ENCODE data around the gene CUX1.
"Not testable (repeated sequence)": the region's sequence is repeated elsewhere in the genome, so short reads cannot be mapped to it uniquely, and the experiment has no call there.

CUX1 gene

DNA sequence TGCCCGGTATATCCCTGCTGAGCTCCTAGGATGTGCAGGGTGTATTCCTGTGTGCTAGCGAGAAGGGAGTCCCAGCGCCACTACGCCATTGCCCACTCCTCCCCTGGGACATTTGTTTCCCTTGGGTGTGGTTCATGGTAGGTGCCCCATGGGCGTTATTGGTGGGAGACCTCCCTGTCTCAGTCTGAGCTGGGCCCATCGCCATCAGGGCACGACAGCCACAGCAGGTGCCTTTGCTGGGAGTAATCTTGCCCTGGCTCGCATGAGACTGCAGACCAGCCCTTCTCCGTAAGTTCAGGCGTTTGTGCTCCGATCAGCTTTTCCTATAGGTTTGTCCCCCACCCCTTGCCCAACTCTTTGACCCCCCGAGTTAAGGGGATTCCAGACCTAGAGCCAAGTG, 332.0 kb downstream of the CUX1 start:
- no peak for DNase-seq (ENCODE audit: low spot score)

DNA sequence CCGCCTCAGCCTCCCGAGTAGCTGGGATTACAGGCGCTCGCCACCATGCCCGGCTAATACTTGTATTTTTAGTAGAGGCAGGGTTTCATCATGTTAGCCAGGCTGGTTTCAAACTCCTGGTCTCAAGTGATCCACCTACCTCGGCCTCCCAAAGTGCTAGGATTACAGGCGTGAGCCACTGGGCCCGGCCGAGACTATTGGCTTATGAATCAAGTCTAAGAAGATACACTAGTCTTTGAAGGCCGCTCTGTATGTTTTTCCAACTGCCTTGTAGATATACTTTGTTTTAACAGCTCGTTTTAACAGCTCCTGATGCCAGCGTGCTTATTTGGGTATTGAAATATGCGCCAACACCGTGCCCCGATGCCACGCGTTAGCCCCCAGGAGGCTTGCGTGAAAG, 332.8 kb downstream of the CUX1 start:
- DNase-seq (ENCODE audit: low spot score) = no peak

DNA sequence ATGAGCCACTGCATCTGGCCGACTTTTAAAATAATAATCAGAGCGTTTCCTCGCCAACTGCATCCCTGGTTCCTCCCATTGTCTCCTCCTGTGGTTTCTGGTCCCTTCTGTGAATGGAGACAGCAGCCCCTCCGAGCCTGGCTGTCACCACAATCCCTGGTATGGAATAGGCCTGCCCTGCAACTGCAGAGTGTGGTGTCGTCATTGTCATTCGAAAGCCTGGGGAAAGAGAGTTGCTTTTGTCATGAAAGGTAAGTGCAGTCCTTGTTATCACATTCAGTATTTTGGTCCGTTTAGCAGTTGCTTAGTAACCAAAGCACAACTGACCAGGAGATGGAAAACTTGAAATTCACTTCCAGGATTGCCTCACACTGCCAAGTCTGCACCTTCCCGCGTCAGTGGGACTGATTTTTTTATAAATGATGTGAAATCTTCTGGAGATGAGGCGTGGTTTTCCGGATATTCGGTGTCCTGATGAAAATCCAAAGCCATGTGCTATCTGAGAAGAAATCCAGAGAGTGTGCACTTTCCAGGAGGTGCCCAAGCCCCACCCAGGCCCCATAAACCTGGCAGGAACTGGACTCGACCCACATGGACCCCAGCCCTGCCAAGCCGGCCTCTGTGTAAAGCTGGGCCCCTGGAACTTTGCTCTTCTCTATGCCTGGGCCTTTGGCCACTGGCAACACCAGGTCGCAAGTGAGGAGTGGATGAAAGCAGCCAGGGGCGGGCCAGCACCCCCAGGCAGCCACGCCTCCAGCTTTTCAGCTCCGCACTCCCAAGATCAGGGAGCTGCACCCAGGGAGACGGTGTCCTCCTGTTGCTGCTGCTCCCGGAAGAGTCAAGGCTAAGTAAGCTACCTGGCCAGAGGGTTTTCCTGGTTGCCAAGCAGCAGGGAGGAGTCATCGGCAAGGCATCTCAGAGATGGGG, 335.5 kb downstream of the CUX1 start:
- no peak for DNase-seq (ENCODE audit: low spot score)

DNA sequence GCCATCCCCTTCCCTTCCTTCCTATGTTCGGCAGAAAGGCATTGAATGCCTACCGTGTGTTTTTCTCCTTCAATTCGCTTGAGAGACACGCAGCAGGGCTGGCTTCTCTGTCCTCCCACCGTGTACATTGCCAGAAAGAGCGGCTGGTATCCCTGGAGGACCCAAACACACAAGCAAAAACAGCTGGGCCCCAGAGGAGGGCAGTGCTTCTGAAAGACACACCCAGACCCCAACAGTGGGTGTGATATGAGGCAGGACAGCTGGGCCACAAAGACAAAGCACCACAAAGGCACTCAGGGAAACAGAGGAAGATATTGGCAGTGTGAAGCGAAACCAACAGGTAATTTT, 336.1 kb downstream of the CUX1 start:
- no peak for DNase-seq (ENCODE audit: low spot score)

DNA sequence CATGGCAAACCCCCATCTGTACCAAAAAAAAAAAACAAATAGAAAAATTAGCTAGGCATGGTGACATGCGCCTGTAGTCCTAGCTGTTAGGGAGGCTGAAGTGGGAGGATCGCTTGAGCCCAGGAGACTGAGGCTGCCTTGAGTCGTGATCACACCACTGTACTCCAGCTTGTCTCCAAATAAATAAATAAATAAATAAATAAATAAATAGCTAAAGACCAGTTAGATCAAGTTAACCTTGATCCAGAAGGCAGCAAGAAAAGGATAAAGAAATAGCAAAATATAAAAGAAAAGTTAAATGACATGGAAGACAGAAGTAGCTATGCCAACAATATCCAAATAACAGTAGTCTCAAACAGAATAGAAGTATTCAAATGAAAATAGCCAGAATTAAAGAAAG, 337.0 kb downstream of the CUX1 start:
- DNase-seq (ENCODE audit: low spot score) = no peak

DNA sequence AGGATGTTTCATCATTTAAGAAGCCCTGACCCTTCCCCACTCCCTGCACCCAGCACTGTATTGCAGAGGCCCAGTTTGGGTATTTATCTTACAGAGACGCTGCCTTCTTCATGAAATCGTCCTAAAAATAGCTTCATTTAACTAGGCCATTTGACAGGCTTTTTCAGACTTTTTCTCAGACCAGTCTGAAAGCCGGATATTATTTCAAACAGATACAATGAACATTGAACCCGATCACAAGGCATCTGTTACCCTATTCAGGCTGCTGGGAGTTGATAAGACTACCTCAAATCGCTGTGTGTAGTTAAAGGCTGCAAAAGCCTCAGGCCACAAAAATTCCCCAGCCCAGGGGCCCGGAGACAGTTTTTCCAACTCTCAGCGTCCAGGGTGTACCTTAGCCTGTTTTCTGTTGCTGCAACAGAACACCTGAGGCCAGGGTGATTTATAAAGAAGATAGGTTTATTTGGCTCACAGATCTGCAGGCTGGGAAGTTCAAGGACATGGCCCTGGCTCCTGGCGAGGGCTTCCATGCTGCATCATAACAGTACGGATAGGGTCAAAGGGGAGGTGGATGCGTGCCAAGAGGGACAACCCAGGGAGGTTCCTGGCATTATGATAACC, 338.5 kb downstream of the CUX1 start:
- DNase-seq (ENCODE audit: low spot score) = no peak

DNA sequence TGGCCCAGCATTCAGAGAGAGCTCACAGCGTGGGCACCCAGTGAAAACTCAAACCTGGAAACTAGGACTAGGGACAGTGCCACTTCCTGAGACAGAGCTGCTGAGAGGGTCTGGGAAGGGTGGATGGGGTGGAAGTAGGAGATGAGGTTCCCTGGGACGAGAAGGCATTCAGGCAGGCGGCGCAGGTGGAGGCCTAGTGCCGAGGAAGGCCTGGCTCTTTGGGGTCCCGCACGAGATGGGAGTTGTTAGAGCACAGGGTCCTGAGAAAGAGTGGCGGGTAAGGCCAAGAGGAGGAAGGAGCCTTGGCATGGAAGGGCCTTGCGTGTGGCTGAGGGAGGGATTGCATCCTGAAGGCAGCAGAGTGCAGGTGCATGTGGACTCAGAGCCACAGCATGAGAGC, 339.4 kb downstream of the CUX1 start:
- DNase-seq (ENCODE audit: low spot score) = no peak

DNA sequence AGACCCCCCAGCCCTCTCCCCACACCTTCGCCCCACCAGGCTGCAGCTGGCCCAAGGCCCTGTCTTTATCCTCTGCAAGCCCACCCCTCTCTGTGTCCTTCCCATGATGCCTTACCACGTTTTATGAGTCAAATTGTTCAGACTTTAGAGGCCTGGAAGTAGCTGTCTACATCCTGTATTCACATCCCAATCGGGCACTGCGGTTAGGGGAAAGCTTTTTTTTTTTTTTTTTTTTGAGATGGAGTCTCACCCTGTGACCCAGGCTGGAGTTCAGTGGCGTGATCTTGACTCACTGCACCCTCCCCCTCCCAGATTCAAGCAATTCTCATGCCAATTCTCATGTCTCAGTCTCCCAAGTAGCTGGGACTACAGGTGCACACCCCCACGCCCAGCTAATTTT, 347.7 kb downstream of the CUX1 start:
- DNase-seq (ENCODE audit: low spot score) = no peak

DNA sequence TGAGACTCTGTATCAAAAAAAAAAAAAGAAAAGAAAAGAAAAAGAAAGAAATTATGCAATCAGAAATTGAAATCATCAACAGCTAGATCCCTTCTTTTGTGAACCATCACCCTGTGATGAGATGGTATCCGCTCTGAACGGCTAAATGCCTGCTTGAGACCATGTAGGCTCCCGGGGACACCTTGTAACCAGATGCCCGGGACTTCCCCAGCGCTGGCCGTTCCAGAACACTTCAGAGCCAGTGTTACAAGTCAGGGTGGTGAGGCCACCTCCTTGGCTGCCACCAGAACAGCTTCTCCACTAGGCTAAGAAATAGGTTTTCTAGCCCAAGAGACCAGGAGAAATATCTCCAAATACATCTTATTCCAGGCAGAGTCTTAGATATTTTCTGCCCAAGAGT, 349.8 kb downstream of the CUX1 start:
- no peak for DNase-seq (ENCODE audit: low spot score)

DNA sequence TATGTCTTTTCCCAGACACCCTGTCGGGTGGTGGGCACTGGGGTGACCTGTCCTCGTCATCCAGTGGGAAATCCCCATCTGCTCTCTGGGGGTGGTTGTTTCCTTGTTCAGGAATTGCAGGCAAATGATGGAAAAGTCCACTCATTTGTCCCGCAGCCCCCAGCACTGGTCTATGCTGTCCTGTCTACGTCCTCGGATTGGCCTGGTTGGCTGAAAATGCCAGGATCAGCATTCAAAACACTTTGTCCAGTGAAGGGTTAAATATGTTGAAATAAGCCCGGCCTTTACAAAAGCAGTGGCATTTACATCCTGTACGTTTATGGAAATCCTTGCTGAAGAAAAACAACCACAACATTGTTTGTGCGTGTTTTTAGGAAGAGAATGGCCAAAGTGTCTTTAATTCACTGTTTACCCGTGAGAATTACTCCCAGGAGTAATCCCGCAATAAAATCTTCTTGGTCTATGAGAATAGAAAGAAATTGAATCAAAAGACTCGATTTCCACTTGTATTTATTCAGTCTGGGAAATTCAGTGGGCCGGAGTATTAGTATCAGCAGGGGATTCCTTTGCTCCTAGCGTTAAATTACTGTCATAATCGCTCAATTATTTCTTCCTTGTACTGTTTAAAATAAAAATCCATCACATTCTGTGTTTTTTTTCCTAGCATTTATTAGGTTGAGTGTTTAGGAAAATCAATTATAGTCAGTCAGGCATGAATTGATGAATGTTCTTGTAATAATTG, 352.4 kb downstream of the CUX1 start:
- DNase-seq (ENCODE audit: low spot score) = no peak

DNA sequence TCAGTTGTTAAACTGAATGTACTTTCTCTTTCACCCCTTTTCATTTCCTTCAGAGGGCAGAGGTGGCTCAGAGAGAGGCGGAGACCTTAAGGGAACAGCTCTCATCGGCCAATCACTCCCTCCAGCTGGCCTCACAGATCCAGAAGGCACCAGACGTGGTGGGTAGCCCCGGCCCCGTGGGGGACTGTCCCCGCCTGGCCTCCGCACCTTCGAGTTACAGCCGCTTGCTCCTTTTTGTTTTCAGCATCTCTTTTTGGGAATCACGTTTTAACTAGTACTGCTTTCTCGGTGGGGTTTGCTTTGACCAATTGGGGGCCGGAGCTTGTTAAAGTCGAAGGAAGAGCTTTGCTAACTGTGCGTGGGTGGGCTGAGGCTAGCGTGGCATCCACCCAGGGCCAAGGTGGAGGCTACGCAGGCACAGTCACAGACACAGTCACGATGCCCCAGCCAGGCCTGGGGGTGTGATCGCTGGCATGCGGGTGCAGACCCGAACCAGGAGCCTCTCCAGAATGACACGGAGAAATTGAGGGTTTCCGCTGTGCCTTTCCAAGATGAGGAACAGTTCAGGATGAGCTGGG, 353.1 kb downstream of the CUX1 start:
- no peak for DNase-seq (ENCODE audit: low spot score)

DNA sequence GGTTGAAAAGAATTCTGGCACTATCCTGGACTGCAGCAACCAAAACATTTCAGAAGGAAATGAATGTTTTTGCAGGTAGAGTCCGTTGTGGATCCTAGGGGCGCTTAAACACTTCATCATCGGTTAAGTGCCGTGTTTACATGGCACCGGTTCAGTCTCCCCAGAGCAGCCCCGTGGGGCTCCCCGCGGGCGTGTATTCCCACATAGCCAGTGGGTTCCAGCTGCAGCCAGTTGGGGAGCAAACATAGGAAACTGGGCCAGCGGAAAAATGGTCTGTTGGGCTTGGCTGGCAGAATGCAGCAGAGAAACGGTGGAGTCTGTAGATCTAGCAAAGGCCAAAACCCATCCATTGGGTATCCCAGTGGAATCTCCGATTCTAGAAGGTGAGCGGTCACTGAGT, 356.2 kb downstream of the CUX1 start:
- DNase-seq (ENCODE audit: low spot score) = no peak

DNA sequence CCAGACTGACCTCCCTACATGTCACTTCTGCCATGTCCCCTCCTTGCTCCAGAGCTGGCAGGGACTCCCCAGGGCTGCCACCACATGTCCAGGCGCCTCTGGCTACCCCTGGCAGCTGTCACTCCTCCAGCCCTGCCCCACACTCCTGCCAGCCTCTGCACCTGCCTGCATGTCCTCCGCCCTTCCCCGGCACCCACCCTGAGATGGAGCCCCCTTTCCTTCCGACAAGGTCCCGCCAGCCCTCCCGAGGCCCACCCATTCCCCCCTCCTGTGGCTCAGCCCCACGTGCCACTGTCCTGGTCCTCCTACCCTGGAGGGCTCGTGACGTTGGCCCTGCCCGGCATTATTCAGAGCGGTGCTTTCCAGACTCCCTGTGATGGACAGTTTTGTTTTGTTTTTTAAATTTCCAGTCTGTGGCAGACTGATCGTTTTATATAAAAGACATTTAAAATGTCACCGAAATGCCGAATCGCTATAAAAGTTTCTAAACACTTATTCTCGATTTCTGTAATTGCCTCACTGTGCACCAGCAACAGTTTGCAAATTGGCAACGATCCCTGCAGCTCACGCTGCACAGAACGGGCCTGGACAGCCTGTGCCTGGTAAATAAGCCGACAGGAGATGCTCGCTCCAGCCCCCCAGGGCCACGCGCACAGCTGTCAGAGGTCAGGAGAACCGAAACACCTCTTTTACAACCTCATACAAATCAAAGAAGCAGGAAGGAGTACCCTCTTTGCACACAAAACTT, 358.2 kb downstream of the CUX1 start:
- DNase-seq (ENCODE audit: low spot score) = no peak

DNA sequence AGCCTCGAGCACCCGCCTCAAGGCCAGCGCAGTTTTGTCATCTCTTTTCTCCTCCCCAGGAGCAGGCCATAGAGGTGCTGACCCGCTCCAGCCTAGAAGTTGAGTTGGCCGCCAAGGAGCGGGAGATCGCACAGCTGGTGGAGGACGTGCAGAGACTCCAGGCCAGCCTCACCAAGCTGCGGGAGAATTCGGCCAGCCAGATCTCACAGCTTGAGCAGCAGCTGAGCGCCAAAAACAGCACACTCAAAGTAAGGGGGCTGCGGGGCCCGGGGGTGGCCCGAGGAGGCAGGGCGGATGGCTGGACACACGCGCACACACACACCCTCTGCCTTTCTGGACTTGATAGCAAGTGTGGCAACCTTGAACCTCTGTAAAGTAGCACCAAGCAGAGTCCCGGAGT, 361.0 kb downstream of the CUX1 start:
- DNase-seq (ENCODE audit: low spot score) = no peak

DNA sequence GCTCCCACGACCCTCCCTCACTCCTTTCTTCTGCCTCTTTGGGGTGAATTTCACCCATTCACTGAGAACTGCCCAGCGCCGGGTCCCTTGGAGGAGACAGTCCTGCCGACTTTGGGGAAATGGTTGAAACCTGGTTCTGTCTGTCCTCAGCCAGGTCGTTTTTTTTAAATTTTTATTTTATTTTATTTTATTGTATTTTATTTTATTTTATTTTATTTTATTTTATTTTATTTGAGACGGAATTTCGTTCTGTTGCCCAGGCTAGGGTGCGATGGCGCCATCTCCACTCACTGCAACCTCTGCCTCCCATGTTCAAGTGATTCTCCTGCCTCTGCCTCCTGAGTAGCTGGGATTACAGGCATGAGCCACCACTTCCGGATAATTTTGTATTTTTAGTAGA, 363.3 kb downstream of the CUX1 start:
- DNase-seq (ENCODE audit: low spot score) = no peak

DNA sequence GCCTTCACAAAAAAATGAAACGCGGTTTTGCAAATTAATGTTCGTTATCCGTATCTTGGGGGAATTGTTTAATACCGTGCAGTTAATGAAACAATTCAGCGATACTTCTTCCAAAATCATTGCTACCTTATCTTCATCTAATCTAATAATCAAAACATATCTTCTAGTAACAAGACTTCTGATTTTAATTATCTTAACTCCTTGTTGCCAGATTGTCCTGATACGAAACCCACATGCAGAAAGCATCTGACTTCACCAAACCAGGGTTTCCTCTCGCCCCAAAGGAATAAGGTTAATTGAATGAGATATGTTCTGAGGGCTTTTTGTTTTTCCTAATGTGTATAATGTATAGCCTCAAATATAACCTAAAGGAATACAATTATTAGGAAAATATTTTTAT, 364.1 kb downstream of the CUX1 start:
- DNase-seq (ENCODE audit: low spot score) = no peak

DNA sequence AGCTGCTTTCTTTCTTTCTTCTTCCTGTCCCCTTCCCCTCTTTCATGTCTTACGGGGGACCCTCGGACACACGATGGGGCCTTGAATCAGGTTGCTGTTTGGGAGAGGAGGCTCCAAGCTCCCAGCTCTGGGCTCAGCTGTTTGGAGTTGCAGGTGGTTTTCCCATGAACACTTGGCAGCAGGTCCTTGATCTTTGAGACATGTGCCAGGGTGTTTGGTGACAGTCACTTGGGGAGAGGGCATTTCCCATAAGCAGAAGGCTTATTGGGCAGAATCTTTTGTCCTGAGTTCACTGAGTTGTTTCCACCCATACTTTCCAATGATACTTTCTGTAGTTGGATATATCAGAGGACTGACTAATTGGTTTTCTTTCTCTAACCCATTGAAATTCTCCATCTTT, 364.6 kb downstream of the CUX1 start:
- DNase-seq (ENCODE audit: low spot score) = no peak

DNA sequence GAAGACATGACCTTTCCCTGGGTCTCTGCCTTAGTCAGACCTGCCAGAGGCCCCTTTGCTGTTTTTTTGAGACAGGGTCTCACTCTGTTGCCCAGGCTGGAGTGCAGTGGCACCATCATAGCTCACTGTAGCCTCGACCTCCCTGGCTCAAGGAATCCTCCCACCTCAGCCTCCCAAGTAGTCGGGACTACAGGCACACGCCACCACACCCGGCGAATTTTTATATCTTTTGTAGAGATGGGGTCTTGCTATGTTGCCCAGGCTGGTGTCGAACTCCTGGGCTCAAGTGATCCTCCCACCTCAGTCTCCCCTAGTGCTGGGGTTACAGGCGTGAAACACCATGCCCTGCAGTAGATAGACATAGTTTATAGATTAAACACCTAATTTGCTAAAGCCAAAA, 366.4 kb downstream of the CUX1 start:
- DNase-seq (ENCODE audit: low spot score) = not testable (repeated sequence)

DNA sequence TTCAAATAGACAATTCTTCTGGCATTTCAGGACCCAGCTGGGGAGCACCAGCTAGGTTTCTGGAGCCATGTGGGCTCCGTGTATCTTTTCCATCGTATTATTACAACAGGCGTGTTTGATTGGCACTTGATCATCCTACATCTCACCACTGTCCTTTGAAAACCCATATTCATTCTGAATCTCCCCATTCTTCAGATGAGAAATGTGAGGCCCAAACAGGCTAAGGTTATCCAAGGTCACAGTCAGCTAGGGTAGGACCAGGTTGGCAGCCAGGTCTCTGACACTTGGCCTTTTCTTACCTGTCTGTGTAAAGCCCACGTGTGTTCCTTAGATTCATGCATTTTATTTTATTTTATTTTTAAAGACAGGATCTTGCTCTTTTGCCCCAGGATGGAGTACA, 366.9 kb downstream of the CUX1 start:
- no peak for DNase-seq (ENCODE audit: low spot score)

DNA sequence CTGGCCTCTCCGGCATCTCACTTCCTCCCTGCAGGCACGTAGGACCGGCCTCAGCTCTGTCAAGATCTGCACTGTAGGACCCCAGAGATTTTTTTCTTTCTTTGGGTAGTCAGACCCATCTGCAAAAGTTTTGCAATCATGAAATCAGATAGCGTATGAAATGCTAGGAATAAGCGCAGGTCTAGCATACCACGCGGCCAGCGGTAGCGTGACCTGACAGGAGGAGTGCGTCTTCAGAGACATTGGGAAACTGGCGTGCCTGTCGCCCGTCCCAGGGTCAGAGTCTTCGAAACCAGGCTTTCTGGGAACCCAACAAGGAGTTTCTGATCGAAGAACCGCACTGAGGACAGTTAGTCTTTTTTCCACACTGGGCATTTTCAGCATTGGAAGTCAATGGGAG, 368.4 kb downstream of the CUX1 start:
- DNase-seq (ENCODE audit: low spot score) = no peak

DNA sequence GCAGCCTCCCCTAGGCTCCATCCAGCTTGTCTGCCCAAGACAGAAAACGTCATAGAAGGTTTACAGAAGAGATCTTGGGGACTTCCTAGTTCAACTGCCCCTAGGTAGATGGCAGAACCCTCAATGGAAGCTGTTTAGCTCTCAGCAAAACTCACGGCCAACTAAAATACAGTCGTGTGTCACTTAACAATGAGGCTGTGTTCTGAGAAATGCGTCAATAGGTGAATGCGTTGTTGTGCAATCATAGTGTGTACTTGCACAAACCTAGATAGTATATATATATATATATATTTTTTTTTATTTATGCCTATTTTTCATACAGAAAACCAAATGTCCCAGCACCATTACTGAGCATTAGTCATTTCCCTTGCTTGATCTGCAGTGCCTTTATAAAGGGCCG, 368.9 kb downstream of the CUX1 start:
- no peak for DNase-seq (ENCODE audit: low spot score)

DNA sequence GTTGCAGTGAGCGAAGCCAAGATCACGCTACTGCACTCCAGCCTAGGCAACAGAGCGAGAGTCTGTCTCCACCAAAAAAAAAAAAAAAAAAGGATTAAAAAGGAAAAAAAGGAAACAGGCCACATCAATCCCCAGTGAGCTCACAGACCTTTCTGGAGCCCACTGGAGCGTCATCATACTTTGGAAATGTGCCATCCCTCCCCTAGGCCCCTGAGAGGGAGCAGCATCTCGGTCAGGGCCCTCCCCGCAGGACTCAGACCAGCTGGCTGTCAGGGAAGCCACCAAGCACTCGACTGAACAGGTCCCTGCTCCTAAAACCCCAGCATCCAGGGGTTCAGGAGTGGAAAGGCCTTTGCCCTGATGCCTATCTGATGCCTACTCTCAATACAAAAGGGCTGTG, 371.3 kb downstream of the CUX1 start:
- DNase-seq (ENCODE audit: low spot score) = no peak

Data from germinal center (tissue), 1 donor.